Measurements from ENCODE around the gene SLC15A1.
"Not testable (repeated sequence)": the region's sequence is repeated elsewhere in the genome, so short reads cannot be mapped to it uniquely, and the experiment has no call there.

SLC15A1 gene

GRCh38 chr13:98652721-98653462 is 99.6 kb downstream of the SLC15A1 start:
- no peak for DNase-seq

- no peak for DNase-seq
Measured at GRCh38 chr13:98652276-98652675, 100.2 kb downstream of the SLC15A1 start.

GRCh38 chr13:98651744-98652143 is 100.7 kb downstream of the SLC15A1 start:
- no peak for DNase-seq

GRCh38 chr13:98650396-98651107 is 101.9 kb downstream of the SLC15A1 start:
- no peak for DNase-seq

GRCh38 chr13:98649861-98650260 is 102.6 kb downstream of the SLC15A1 start:
- no peak for DNase-seq

- no peak for DNase-seq
Measured at GRCh38 chr13:98648686-98649085, 103.8 kb downstream of the SLC15A1 start.

- DNase-seq, result no peak
Measured at GRCh38 chr13:98648141-98648540, 104.3 kb downstream of the SLC15A1 start.

- no peak for DNase-seq
Measured at GRCh38 chr13:98647121-98647520, 105.4 kb downstream of the SLC15A1 start.

GRCh38 chr13:98643479-98643878 is 109.0 kb downstream of the SLC15A1 start:
- no peak for DNase-seq

- no peak for DNase-seq
Measured at GRCh38 chr13:98641075-98641474, 111.4 kb downstream of the SLC15A1 start.

GRCh38 chr13:98639785-98640184 is 112.7 kb downstream of the SLC15A1 start:
- DNase-seq, result not testable (repeated sequence)

- not testable (repeated sequence) for DNase-seq
Measured at GRCh38 chr13:98638352-98638751, 114.1 kb downstream of the SLC15A1 start.
